ENCODE results near the gene FRAS1. TPM values are rescaled to one million over a fixed set of nuclear protein-coding genes. Genes with fewer than 3 reads are reported as not detected.

Gene FRAS1
- total and polyA plus RNA-seq, 9 donors = 0.16 to 5.3 (median 1.4) TPM

DNA sequence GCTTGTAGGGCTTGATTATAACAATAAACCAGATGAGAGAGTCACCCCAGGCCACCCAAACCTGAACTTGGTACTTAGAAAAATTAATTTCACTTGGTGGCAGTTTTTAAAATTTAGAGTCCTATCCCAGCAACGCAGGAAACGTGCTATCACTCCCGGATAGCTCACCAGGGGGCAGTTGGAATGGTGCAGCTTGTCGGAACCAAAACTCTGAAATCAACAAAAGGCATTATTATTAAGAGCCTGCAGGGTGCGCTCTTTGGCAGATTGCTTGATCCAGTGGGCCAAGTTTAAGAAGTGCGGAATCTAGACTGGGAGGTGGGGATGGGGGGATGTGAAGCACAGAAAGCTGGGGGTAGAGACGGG lies 2.4 kb downstream of the FRAS1 start:
- no peaks in the 10 kb centered on the region for H3K36me3 ChIP-seq
- no peaks in the 10 kb centered on the region for H3K27me3 ChIP-seq
- TF ChIP-seq EP300 (IDR thresholded peaks at IDR 0.05) (no peak), POLR2A (IDR thresholded peaks at IDR 0.05) (no peak)
- WGBS, 3 donors = 5 to 18% (median 6%) methylated on average over 7 of the region's 7 CpGs
- peak overlapping the region; percentile 42 for H3K4me3 ChIP-seq
- no peaks in the 10 kb centered on the region for H3K9me3 ChIP-seq
- peak in 2 of 5 donors; percentile 13 to 45 for DNase-seq
- peaks cover 9% of the 10 kb centered on the region for H3K4me1 ChIP-seq (ENCODE audit: insufficient read depth)
- H3K27ac ChIP-seq = no peak overlapping the region
- intact Hi-C loops (cut with DNase I) = no loop called here

GRCh38 chr4:78059938-78060337 lies 2.8 kb downstream of the FRAS1 start:
- DNase-seq = no peak
- H3K9me3 ChIP-seq = no peaks in the 10 kb centered on the region
- no peak overlapping the region for H3K27ac ChIP-seq
- TF ChIP-seq CTCF (IDR thresholded peaks at IDR 0.05) (no peak), POLR2A (IDR thresholded peaks at IDR 0.05) (no peak), EP300 (IDR thresholded peaks at IDR 0.05) (no peak)
- no peaks in the 10 kb centered on the region for H3K36me3 ChIP-seq
- 68 to 93% (median 81%) methylated on average over 1 of the region's 1 CpG for WGBS, 3 donors
- H3K4me3 ChIP-seq = no peak overlapping the region
- no peaks in the 10 kb centered on the region for H3K27me3 ChIP-seq
- peaks cover 9% of the 10 kb centered on the region for H3K4me1 ChIP-seq (ENCODE audit: insufficient read depth)
- intact Hi-C loops (cut with DNase I) = no loop called here

DNA sequence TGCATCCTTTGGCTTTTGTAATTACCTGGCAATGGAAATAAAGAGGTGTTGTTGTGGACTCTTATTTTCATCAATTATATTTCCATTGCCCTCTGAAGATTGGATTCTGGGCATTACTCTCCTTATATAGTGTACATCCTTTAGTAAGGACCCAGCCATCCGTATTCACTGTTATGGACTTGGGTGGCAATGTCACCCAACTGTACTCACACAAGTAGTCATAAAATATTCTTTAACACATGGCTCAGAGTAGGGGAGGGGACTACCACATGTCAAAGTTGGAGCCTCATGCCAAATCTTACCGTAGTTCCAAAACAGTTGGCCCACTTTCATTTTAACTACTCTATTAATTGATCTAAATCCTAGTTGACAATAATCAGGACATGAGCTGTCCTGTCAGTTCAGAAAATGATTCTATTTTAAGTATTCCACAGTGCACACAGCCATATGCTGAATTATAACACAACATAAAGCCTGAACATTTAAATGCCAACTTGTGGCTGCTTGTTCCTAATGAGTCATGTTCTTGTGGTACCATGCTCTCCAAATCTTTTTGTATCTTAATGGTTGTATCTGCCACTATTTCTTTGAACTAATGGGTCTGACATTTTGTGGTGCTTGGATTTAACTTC lies 4.9 kb downstream of the FRAS1 start:
- TF ChIP-seq POLR2A (IDR thresholded peaks at IDR 0.05) (no peak), EP300 (IDR thresholded peaks at IDR 0.05) (no peak), CTCF (IDR thresholded peaks at IDR 0.05) (no peak)
- Histone ChIP-seq H3K4me3 (no peak overlapping the region), H3K4me1 (ENCODE audit: insufficient read depth) (peaks cover 3% of the 10 kb centered on the region), H3K36me3 (no peaks in the 10 kb centered on the region), H3K27ac (no peak overlapping the region), H3K9me3 (no peaks in the 10 kb centered on the region), H3K27me3 (no peaks in the 10 kb centered on the region)
- WGBS, 3 donors = 61 to 72% (median 68%) methylated on average over 2 of the region's 2 CpGs
- no peak for DNase-seq
- intact Hi-C loops (cut with DNase I) = no loop called here

GRCh38 chr4:78065508-78066192 lies 8.5 kb downstream of the FRAS1 start:
- no peak for DNase-seq
- H3K4me3 ChIP-seq = no peak overlapping the region
- intact Hi-C loops (cut with DNase I) = no loop called here
- TF ChIP-seq EP300 (IDR thresholded peaks at IDR 0.05) (no peak), CTCF (IDR thresholded peaks at IDR 0.05) (no peak), POLR2A (IDR thresholded peaks at IDR 0.05) (no peak)
- H3K27ac ChIP-seq = no peak overlapping the region
- H3K36me3 ChIP-seq = no peaks in the 10 kb centered on the region
- H3K27me3 ChIP-seq = no peaks in the 10 kb centered on the region
- no peaks in the 10 kb centered on the region for H3K4me1 ChIP-seq (ENCODE audit: insufficient read depth)
- 37 to 39% (median 38%) methylated on average over 4 of the region's 4 CpGs for WGBS, 3 donors
- H3K9me3 ChIP-seq = no peaks in the 10 kb centered on the region

GRCh38 chr4:78068481-78068880 lies 11.4 kb downstream of the FRAS1 start:
- TF ChIP-seq EP300 (IDR thresholded peaks at IDR 0.05) (no peak), POLR2A (IDR thresholded peaks at IDR 0.05) (no peak), CTCF (IDR thresholded peaks at IDR 0.05) (no peak)
- 0 to 68% (median 43%) methylated on average over 1 of the region's 1 CpG for WGBS, 3 donors
- intact Hi-C loops (cut with DNase I) = no loop called here
- Histone ChIP-seq H3K27ac (no peak overlapping the region), H3K36me3 (no peaks in the 10 kb centered on the region), H3K27me3 (no peaks in the 10 kb centered on the region), H3K9me3 (no peaks in the 10 kb centered on the region), H3K4me1 (ENCODE audit: insufficient read depth) (no peaks in the 10 kb centered on the region), H3K4me3 (no peak overlapping the region)
- no peak for DNase-seq

Measured in ovary (tissue), 9 donors.